Activated CD8-positive, alpha-beta T cell treated with anti-CD3 and anti-CD28 coated beads for 36 hours (primary cell): Measurements from ENCODE around the gene ATP10B. TPM values are rescaled to one million over a fixed set of nuclear protein-coding genes. Genes with fewer than 3 reads are reported as not detected.

Experiments
- ATAC-seq: fragments of 200-7000 bp; cut with Tn5 transposase; one replicate; pipeline ENCODE4 v1.10.0; 2021; ENCODE audit warnings: mild to moderate bottlenecking, moderate library complexity
- CTCF ChIA-PET: fragments of 350-600 bp; sonication (Branson Sonifier 250); formaldehyde crosslinking; loops from one replicate; lab custom pipeline; 2021; ENCODE audit warnings: antibody characterized with exemption; lab: Charles Lee
- POLR2A ChIA-PET: fragments of 350-600 bp; sonication (Branson Sonifier 250); formaldehyde crosslinking; loops from one replicate; lab custom pipeline; 2021; ENCODE audit warnings: antibody characterized with exemption; lab: Charles Lee
- DNase-seq: peaks from one replicate; pipeline ENCODE4 v3.0.0-alpha.2; 2020
- H3K27ac Mint-ChIP-seq: one replicate; pipeline ENCODE4 v1.8.0; 2021; ENCODE audit warnings: mild to moderate bottlenecking, mixed read lengths
- H3K27me3 Mint-ChIP-seq: one replicate; pipeline ENCODE4 v1.8.0; 2021; ENCODE audit warnings: mixed read lengths
- H3K36me3 Mint-ChIP-seq: one replicate; pipeline ENCODE4 v1.8.0; 2021; ENCODE audit warnings: low read depth, mixed read lengths
- H3K4me1 Mint-ChIP-seq: one replicate; pipeline ENCODE4 v1.8.0; 2021; ENCODE audit warnings: low read depth, mixed read lengths
- H3K4me3 Mint-ChIP-seq: one replicate; pipeline ENCODE4 v1.8.0; 2021; ENCODE audit warnings: mild to moderate bottlenecking, moderate library complexity, mixed read lengths
- H3K9me3 Mint-ChIP-seq: one replicate; pipeline ENCODE4 v1.8.0; 2021; ENCODE audit warnings: mixed read lengths
- CTCF ChIP-seq: fragments of 200-600 bp; IDR thresholded peaks from one replicate; pipeline ENCODE4 v1.8.0; 2022; ENCODE audit warnings: antibody characterized with exemption, mild to moderate bottlenecking
- intact Hi-C: fragments of 100-400 bp; cut with micrococcal nuclease; formaldehyde crosslinking; loops from one replicate; pipeline ENCODE4 v1.10.0; 2022
- total RNA-seq, 2 experiments: library from RNA; stranded (reverse); gene quantifications; one replicate each; pipeline ENCODE4 v1.2.3, GENCODE V29; 2021

The ATP10B gene
- total RNA-seq, 2 experiments from 2014 or later: not detected

GRCh38 chr5:160793530-160793899, 58.5 kb downstream of the ATP10B start:
- Mint-ChIP-seq H3K27me3 (no peaks in the 10 kb centered on the region), H3K4me1 (no peaks in the 10 kb centered on the region), H3K4me3 (no peak overlapping the region), H3K27ac (no peak overlapping the region), H3K9me3 (no peaks in the 10 kb centered on the region), H3K36me3 (no peaks in the 10 kb centered on the region)
- ChIA-PET POLR2A (no interaction called here), CTCF (no interaction called here)
- no peak for TF ChIP-seq CTCF
- intact Hi-C loops: no loop called here
- ATAC-seq (no peak), DNase-seq (no peak)

DNA sequence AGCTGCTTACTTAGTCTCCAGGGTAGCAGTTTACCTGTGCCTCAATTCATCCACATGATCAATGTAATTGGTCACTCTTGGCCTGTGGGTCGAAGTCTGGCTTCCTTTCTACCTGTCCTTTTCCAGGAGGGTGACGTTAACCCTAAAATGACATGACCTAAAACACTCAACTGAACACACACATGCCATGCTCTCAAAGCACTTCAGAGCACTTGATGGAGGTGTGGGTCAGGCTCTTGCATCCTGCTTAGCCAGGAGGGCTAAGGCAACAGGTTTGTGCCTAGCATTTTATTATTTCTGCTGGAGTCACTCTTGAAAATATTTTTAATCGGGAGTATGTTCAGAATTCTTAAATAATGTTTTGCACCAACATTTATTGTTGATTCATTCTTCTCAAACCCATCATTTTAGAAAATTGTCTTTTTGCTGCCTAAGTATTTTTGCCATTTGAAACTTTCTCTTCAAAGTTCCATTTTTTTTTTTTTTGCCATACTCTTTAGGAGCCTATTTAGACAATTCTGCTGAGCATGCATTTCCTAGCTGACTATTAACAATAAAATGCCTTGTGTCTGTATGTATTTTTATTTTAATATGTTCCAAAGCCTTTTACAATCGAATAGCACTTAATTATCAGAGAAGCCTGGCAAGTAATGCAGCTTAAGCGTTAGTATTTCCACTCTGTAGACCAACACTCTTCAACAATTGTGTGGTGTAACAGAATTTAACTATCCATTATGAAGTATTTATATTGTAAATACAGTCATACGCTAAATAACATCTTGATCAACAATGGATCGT, 59.1 kb downstream of the ATP10B start:
- Mint-ChIP-seq H3K27me3 (no peaks in the 10 kb centered on the region), H3K27ac (no peak overlapping the region), H3K9me3 (no peaks in the 10 kb centered on the region), H3K4me3 (no peak overlapping the region), H3K4me1 (no peaks in the 10 kb centered on the region), H3K36me3 (no peaks in the 10 kb centered on the region)
- ChIA-PET POLR2A (no interaction called here), CTCF (no interaction called here)
- DNase-seq (no peak), ATAC-seq (no peak)
- no peak for TF ChIP-seq CTCF
- intact Hi-C loops: no loop called here

- ATAC-seq (no peak), DNase-seq (no peak)
- intact Hi-C loops: no loop called here
- Mint-ChIP-seq H3K4me3 (no peak overlapping the region), H3K36me3 (no peaks in the 10 kb centered on the region), H3K27ac (no peak overlapping the region), H3K9me3 (no peaks in the 10 kb centered on the region), H3K27me3 (no peaks in the 10 kb centered on the region), H3K4me1 (no peaks in the 10 kb centered on the region)
- POLR2A ChIA-PET: no interaction called here
- CTCF ChIA-PET: no interaction called here
- TF ChIP-seq CTCF: no peak
Observed at GRCh38 chr5:160792281-160792680, 59.7 kb downstream of the ATP10B start.

GRCh38 chr5:160789219-160789859, 62.7 kb downstream of the ATP10B start:
- no peak overlapping the region for H3K27ac Mint-ChIP-seq
- no peak overlapping the region for H3K4me3 Mint-ChIP-seq
- no peaks in the 10 kb centered on the region for H3K4me1 Mint-ChIP-seq
- H3K36me3 Mint-ChIP-seq: no peaks in the 10 kb centered on the region
- intact Hi-C loops: loop anchor here (5.0 kb wide), 2 partner anchors 282 to 352 kb away; no protein-coding TSS in a partner anchor
- TF ChIP-seq CTCF: no peak
- H3K27me3 Mint-ChIP-seq: no peaks in the 10 kb centered on the region
- ATAC-seq (no peak), DNase-seq (no peak)
- no peaks in the 10 kb centered on the region for H3K9me3 Mint-ChIP-seq
- ChIA-PET POLR2A (no interaction called here), CTCF (interaction anchor here (1.2 kb wide), 1 partner anchor 12 kb away, joined by 3 read pairs; no protein-coding TSS in a partner anchor)

DNA sequence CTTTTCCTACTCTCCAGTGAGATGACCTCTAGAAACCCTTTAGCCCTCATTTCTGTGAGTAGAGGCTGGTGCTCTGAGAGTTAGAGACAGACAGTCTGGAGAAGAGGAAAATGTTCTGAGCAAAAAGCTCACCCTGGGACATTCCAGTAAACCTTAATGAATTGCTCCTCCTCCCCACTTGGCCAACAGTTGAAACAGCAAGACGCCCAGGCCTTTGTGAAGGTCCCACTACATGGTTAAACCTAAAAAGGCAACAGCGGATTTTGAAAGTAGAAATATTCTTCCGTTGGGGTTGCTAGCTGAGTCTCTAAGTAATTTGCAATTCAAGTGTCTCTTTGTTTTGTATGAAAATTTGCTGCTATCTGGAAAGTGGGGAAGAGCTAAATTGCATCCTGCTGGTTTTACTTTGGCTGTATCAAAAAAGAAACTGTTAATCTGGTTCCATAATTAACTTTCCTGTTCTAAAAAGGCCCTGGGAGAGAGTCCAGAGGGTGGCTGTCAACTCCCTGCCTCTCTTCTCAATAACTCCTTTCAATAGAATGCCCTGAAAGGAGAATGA, 63.8 kb downstream of the ATP10B start:
- Mint-ChIP-seq H3K27ac (no peak overlapping the region), H3K27me3 (no peaks in the 10 kb centered on the region), H3K9me3 (no peaks in the 10 kb centered on the region), H3K4me1 (no peaks in the 10 kb centered on the region), H3K36me3 (no peaks in the 10 kb centered on the region), H3K4me3 (no peak overlapping the region)
- POLR2A ChIA-PET: no interaction called here
- ATAC-seq (no peak), DNase-seq (no peak)
- CTCF ChIA-PET: interaction anchor here (1.2 to 1.4 kb wide), 2 partner anchors 11 to 350 kb away, joined by 3 to 10 read pairs; no protein-coding TSS in a partner anchor
- intact Hi-C loops: loop anchor here (5.0 kb wide), 2 partner anchors 281 to 351 kb away; no protein-coding TSS in a partner anchor
- TF ChIP-seq CTCF: no peak
